Adrenal gland (tissue), 12 donors: ENCODE results near the gene MAP1LC3B2. TPM values are rescaled to one million over a fixed set of nuclear protein-coding genes. Genes with fewer than 3 reads are reported as not detected.

Source experiments
- DNase-seq, 7 donors: peaks; one replicate each; pipeline ENCODE4 v3.0.0-alpha.2; 2019 to 2020
- H3K27ac ChIP-seq, 5 donors: fragments of 200-600 bp; sonication (generic) in 4 of 5; 1 replicate in 3 of 5; 2 replicates in 2 of 5; pipeline versions ENCODE4 v1.5.1 to v1.8.0; 2016 to 2020; ENCODE audit warnings: mild to moderate bottlenecking in 1 of 5
- H3K27me3 ChIP-seq: fragments of 200-600 bp; 2 replicates; pipeline ENCODE4 v1.8.0; 2021
- H3K36me3 ChIP-seq, 2 donors: fragments of 200-600 bp; replicated peaks in 1 of 2; 1 replicate in 1 of 2; 2 replicates in 1 of 2; pipeline versions ENCODE4 v1.5.1 to v1.8.0; 2018 to 2022
- H3K4me1 ChIP-seq, 2 donors: fragments of 200-600 bp; replicated peaks in 1 of 2; 1 replicate in 1 of 2; 2 replicates in 1 of 2; pipeline versions ENCODE4 v1.5.1 to v1.8.0; 2018 to 2021
- H3K4me3 ChIP-seq, 4 donors: fragments of 200-600 bp; sonication (generic) in 3 of 4; one replicate each; pipeline ENCODE4 v1.5.1; 2016 to 2018
- H3K9me3 ChIP-seq, 3 donors: fragments of 200-600 bp; sonication (generic) in 1 of 3; replicated peaks in 1 of 3; 1 replicate in 2 of 3; 2 replicates in 1 of 3; pipeline versions ENCODE4 v1.5.1 to v1.8.0; 2016 to 2021
- POLR2A ChIP-seq, 2 donors: fragments of 450-650 bp; IDR thresholded peaks; one replicate each; pipeline ENCODE4 v1.6.1; 2017; ENCODE audit warnings: antibody characterized with exemption in 2 of 2, mild to moderate bottlenecking in 2 of 2, moderate library complexity in 1 of 2
- WGBS, 4 donors: extraction: QIAGEN DNeasy Blood & Tissue Kit in 2 of 4; methylation state at CpG; one replicate each; pipeline versions ENCODE4 v1.1.5 to v1.1.7; 2013 to 2017; 5-methylcytosine and 5-hydroxymethylcytosine counted together
- intact Hi-C, 2 donors: fragments of 100-400 bp; cut with DNase I; formaldehyde crosslinking; loops; one replicate each; pipeline versions ENCODE4 v1.14.1 to v1.15.0; 2022 to 2023
- polyA plus RNA-seq, 3 donors: library from polyadenylated mRNA; stranded (reverse); fragments of 200-250 nt in 2 of 3; fragments of 350-450 nt in 1 of 3; fragmentation: Illumina TruSeq in 1 of 3; extraction: RNeasy Lipid Tissue Mini Kit (QIAGEN cat#74804) in 1 of 3; gene quantifications; one replicate each; pipeline ENCODE4 v1.2.3, GENCODE V29; 2013 to 2014
- total RNA-seq, 9 donors: library from RNA; depleted of rRNA in 4 of 9; stranded (reverse); fragments of >200 nt in 4 of 9; fragments of 120-200 nt in 1 of 9; fragmentation: NEBNext Ultra II Directional in 1 of 9; extraction: Animal tissue kit (Norgen Biotek cat#: 25700) in 1 of 9; gene quantifications; one replicate each; pipeline versions ENCODE4 v1.1.0 to v1.2.4, GENCODE V29; 2013 to 2023
- TF ChIP-seq, protein P1 (sequence below), 6 experiments: fragments of 450-650 bp in 4 of 6; fragments of 200-600 bp in 2 of 6; sonication (generic) in 1 of 6; IDR thresholded peaks; 1 replicate in 5 of 6; 2 replicates in 1 of 6; pipeline versions ENCODE4 v1.5.1 to v1.8.0; 2016 to 2021; ENCODE audit warnings: antibody characterized with exemption in 6 of 6, mild to moderate bottlenecking in 2 of 6, moderate library complexity in 1 of 6
- donor health status: healthy with polysubstance abuse.
- donor health status: Bipolar disorder and iron deficiency.
- donor health status: DM: yes; HTN: yes; CAD: no.
- donor health status: DM: no; HTN: no; CAD: no.
- donor health status: DM: no; HTN: no; CAD: no.
- donor health status: DM: yes; HTN: yes; CAD: no.

Gene MAP1LC3B2
- total and polyA plus RNA-seq, 12 donors, result 0.54 to 4.6 (median 1.4) TPM; not detected in 1

DNA sequence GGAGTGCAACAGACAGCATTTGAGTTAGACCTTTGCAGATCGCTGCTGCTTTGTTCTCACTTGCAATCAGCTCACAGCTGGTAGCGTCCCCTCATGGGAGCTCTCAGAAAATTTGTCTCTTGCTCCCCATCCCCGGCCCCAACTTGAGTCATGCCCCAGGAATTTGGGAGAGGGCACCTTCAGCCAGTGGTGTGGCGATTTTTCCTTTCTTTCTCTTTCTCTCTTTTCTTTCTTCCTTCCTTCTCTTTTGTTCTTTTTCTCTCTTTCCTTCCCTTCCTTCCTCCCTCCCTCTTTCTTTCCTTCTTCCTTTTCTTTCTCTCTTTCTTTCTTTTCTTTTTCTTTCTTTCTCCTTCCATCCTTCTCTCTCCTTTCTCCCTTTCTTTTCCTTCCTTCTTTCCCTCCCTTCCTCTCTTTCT, 34.2 kb upstream of the MAP1LC3B2 start:
- H3K4me3 ChIP-seq, result no peak overlapping the region
- peaks cover 0 to 11% of the 10 kb centered on the region in 2 donors for H3K4me1 ChIP-seq
- no peak overlapping the region for H3K27ac ChIP-seq
- TF ChIP-seq POLR2A (IDR thresholded peaks at IDR 0.05), result no peak
- TF ChIP-seq, protein P1, sequence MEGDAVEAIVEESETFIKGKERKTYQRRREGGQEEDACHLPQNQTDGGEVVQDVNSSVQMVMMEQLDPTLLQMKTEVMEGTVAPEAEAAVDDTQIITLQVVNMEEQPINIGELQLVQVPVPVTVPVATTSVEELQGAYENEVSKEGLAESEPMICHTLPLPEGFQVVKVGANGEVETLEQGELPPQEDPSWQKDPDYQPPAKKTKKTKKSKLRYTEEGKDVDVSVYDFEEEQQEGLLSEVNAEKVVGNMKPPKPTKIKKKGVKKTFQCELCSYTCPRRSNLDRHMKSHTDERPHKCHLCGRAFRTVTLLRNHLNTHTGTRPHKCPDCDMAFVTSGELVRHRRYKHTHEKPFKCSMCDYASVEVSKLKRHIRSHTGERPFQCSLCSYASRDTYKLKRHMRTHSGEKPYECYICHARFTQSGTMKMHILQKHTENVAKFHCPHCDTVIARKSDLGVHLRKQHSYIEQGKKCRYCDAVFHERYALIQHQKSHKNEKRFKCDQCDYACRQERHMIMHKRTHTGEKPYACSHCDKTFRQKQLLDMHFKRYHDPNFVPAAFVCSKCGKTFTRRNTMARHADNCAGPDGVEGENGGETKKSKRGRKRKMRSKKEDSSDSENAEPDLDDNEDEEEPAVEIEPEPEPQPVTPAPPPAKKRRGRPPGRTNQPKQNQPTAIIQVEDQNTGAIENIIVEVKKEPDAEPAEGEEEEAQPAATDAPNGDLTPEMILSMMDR (IDR thresholded peaks at IDR 0.05), result no peak
- no peaks in the 10 kb centered on the region for H3K9me3 ChIP-seq
- WGBS, 4 donors, result 58 to 70% (median 65%) methylated on average over 4 of the region's 4 CpGs
- H3K36me3 ChIP-seq, result no peaks in the 10 kb centered on the region
- DNase-seq, result no peak
- H3K27me3 ChIP-seq, result no peaks in the 10 kb centered on the region
- intact Hi-C loops, result no loop called here

DNA sequence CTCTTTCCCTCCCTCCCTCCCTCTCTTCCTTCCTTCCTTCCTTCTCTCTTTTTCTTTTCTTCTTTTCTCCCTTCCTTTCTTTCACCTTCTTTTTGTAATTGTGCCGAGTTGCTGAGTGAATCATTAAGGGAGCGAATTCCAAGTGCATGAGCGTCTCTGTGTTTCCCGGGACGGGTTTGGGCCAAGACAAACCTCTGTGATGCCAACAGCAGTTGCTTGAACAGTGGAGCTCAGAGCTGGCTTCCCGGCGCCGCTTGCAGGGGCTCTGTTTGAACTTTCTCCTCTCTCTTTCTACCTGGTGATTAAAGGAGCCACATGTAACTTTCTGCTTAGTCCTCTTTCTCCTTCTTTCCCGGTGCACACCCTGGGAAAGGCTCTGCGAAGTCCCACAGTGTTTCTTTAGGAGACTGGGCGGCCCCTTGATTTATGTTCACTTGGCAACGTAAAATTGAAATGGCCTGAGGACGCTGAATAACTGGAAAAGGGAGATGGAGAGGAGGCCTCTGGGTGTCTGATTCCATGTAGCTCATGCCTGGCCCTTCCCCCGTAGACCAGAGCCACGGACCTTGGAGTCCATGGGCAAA, 33.7 kb upstream of the MAP1LC3B2 start:
- DNase-seq, result peak; percentile 31 to 69 (median 58)
- H3K27ac ChIP-seq, result peak overlapping the region in 2 of 5 donors; percentile 34 to 42
- TF ChIP-seq, protein P1 (IDR thresholded peaks at IDR 0.05), result no peak
- TF ChIP-seq POLR2A (IDR thresholded peaks at IDR 0.05), result no peak
- 32 to 40% (median 38%) methylated on average over 15 of the region's 15 CpGs for WGBS, 4 donors
- no peak overlapping the region for H3K4me3 ChIP-seq
- peaks cover 0 to 11% of the 10 kb centered on the region in 2 donors for H3K4me1 ChIP-seq
- no peaks in the 10 kb centered on the region for H3K36me3 ChIP-seq
- no peaks in the 10 kb centered on the region for H3K9me3 ChIP-seq
- intact Hi-C loops, result no loop called here
- H3K27me3 ChIP-seq, result no peaks in the 10 kb centered on the region

DNA sequence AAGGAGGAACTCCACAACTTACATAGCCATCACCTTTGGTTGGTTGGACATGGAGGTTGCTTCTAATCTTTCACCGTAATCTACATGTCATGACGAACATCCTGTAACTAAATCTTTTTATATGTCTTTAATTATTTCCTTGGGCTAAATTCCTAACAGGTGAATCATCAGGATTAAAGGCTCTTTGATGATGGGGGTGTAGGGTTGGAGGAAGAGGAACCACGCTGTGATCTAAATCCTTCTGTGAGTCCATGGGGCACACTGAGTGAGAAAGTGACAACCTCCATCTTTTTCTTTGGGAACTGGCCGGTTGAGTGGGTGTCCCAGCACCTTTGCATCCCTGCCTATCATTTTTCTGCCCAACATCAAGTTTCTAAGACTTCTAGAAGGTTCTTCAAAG, 31.1 kb upstream of the MAP1LC3B2 start:
- intact Hi-C loops, result no loop called here
- no peak for DNase-seq
- no peaks in the 10 kb centered on the region for H3K36me3 ChIP-seq
- H3K27ac ChIP-seq, result no peak overlapping the region
- TF ChIP-seq POLR2A (IDR thresholded peaks at IDR 0.05), result no peak
- H3K9me3 ChIP-seq, result no peaks in the 10 kb centered on the region
- no peaks in the 10 kb centered on the region for H3K27me3 ChIP-seq
- H3K4me3 ChIP-seq, result no peak overlapping the region
- WGBS, 4 donors, result 66 to 70% (median 68%) methylated on average over 4 of the region's 4 CpGs
- peaks cover 0 to 15% of the 10 kb centered on the region in 2 donors for H3K4me1 ChIP-seq

GRCh38 chr12:116528498-116528897, 30.7 kb upstream of the MAP1LC3B2 start:
- Histone ChIP-seq H3K4me3 (no peak overlapping the region), H3K27me3 (no peaks in the 10 kb centered on the region), H3K27ac (no peak overlapping the region), H3K9me3 (no peaks in the 10 kb centered on the region), H3K4me1 (peaks cover 0 to 19% of the 10 kb centered on the region in 2 donors), H3K36me3 (no peaks in the 10 kb centered on the region)
- DNase-seq, result no peak
- no peak for TF ChIP-seq POLR2A (IDR thresholded peaks at IDR 0.05)
- TF ChIP-seq, protein P1 (IDR thresholded peaks at IDR 0.05), result no peak
- intact Hi-C loops, result no loop called here
- WGBS, 4 donors, result 62 to 79% (median 67%) methylated on average over 1 of the region's 1 CpG

DNA sequence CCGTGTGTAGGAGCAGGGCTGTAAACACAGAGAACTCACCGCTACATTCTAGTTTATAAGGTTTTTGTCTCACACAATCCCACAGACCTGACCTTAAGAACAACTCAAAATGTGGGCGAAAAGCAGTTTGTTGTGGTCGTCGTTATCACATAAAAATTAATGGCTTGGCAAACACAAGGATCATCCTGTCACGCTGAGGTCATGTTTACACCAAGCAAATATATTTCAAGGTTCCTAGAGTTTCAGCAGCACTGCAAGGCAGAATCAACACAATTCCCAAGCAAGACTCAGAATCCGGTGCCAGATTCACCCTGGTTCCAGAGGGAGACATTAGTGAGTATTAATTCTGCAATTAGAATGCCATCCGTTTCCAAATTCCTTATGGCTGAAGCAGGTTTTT, 30.1 kb upstream of the MAP1LC3B2 start:
- Histone ChIP-seq H3K9me3 (no peaks in the 10 kb centered on the region), H3K27me3 (no peaks in the 10 kb centered on the region), H3K36me3 (no peaks in the 10 kb centered on the region), H3K27ac (no peak overlapping the region), H3K4me1 (peaks cover 0 to 20% of the 10 kb centered on the region in 2 donors), H3K4me3 (no peak overlapping the region)
- TF ChIP-seq, protein P1 (IDR thresholded peaks at IDR 0.05), result no peak
- no peak for TF ChIP-seq POLR2A (IDR thresholded peaks at IDR 0.05)
- 52 to 71% (median 63%) methylated on average over 8 of the region's 8 CpGs for WGBS, 4 donors
- intact Hi-C loops, result no loop called here
- no peak for DNase-seq
